IPS-15b (cell line): ENCODE results near the gene ESR2.
"Not testable (repeated sequence)": the region's sequence is repeated elsewhere in the genome, so short reads cannot be mapped to it uniquely, and the experiment has no call there.

Experiments
- H3K27me3 ChIP-seq: one replicate; pipeline ENCODE4 v1.6.1; 2013; ENCODE audit warnings: low read length; ENCODE audit not compliant: control insufficient read depth, insufficient read depth
- H3K36me3 ChIP-seq: one replicate; pipeline ENCODE4 v1.6.1; 2013; ENCODE audit warnings: low read length; ENCODE audit not compliant: control insufficient read depth, insufficient read depth
- H3K4me1 ChIP-seq: one replicate; pipeline ENCODE4 v1.6.1; 2013; ENCODE audit warnings: mild to moderate bottlenecking, low read length; ENCODE audit not compliant: control insufficient read depth, insufficient read depth
- H3K4me3 ChIP-seq: one replicate; pipeline ENCODE4 v1.5.1; 2013; ENCODE audit warnings: low read depth, low read length
- H3K9ac ChIP-seq: one replicate; pipeline ENCODE4 v1.6.1; 2013; ENCODE audit warnings: low read depth, mild to moderate bottlenecking, low read length
- H3K9me3 ChIP-seq: one replicate; pipeline ENCODE4 v1.6.1; 2013; ENCODE audit warnings: mild to moderate bottlenecking, low read length; ENCODE audit not compliant: control insufficient read depth, insufficient read depth

Gene ESR2

DNA sequence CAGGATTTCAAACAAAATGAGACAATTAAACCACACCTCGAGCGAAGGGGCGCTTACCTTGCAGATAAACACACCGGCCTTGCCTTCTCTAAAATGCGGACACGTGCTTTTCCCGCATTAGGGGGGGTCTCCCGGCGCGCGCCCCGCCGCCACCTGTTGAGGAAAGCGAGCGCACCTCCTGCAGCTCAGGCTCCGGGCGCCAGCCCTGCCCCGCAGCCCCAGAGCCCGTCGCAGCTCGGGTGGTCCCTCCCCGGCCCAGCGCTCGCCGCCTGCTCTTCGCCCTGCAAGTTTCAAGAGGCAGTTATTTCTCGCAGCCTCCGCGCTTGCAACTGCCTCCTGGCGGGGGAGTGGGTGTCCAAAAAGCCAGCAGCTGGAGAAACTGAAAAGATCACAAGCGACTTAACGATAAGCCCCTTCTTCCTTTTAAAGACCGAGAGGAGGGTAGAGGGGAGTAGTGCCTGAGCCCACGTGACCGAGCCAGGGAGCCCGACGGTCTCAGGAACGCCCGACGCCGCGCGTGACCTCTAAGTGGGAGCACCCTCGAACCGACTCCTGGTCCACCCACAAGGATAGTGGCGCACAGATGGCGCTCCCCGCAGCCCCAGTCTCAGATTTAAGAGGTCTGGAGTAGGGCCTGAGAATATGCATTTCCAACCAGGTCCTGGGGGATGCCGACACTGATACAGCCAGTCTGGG is at the start of gene ESR2:
TSS of gene ESR2 (minus strand) at position 396 of the 696 bp plus-strand sequence. CDS start 11,386 bp downstream, outside the sequence.
- no peaks in the 10 kb centered on the region for H3K36me3 ChIP-seq
- no peak within 1 kb of the TSS for H3K9ac ChIP-seq
- H3K27me3 ChIP-seq: peaks cover 30% of the 10 kb centered on the region
- H3K4me1 ChIP-seq: peaks cover 2% of the 10 kb centered on the region
- no peaks in the 10 kb centered on the region for H3K9me3 ChIP-seq
- H3K4me3 ChIP-seq: peak within 1 kb of the TSS; percentile 64

DNA sequence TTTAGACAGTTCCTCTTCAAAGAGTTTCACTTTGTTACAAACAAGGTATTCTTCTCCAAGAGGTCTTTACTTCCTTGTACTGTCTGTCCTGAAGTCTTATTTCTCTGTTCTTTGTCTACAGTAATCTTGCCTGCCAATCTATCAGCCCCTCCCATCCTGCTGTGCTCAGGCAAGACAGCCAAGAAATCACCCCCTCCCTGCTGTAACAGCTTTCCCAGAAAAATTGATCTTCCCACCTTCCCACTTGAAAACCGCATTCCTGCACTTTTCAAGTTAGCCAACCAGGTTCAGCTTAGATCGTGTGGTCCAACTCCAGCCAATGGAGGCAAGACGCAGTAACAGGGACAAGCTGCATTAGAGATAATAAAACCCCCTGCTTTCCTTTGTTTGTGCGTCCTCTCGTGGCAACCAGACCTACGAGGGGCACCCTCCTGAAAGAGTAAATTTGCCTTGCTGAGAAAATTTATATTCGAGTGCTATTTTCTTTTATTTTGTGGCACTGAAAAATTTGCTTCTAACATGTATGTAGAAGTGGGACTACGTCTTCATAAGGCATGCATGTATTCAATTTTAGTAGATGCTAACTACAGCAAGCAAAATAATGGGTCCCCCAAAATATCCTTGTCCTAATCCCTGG is 46.5 kb upstream of the ESR2 start:
- Histone ChIP-seq H3K36me3 (no peaks in the 10 kb centered on the region), H3K27me3 (no peaks in the 10 kb centered on the region), H3K4me3 (no peak overlapping the region), H3K9me3 (peaks cover 9% of the 10 kb centered on the region), H3K9ac (no peak overlapping the region), H3K4me1 (peaks cover 8% of the 10 kb centered on the region)

DNA sequence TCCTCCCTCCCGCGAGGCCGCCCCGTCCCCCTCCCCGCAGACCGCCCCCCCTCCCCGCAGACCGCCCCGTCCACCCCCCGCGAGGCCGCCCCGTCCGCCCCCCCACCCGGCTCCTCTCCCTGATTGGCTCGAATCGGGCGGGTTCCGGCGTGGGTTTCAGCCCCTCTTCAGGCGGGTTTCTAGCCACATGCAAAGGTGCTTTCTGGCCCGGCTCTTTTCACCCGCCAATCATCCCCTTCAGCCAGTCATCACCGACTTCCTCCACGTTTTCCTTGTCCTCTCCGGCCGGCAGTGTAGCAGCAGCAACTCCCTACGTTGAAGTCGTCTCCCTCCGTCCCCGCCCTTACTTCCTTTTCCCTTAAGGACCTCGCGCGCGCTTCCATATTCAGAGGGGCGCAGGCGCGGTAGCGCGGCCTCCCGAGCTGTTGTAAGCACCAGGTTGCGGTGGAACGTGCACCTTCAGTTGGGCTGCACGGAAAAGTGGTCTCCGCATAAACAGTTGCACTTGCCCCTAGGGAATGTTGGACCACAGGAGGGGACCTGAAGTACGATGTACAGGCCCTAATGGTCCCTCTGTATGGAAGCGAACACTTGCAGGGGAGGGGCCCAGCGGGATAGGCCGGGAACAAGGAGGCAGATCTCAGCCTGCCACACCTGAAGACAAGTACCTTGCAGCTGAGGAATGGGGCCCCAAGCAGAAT is 44.6 kb upstream of the ESR2 start:
- Histone ChIP-seq H3K36me3 (no peaks in the 10 kb centered on the region), H3K9me3 (peaks cover 9% of the 10 kb centered on the region), H3K27me3 (no peaks in the 10 kb centered on the region), H3K9ac (peak overlapping the region; percentile 9), H3K4me3 (peak overlapping the region; percentile 88), H3K4me1 (peaks cover 8% of the 10 kb centered on the region)

DNA sequence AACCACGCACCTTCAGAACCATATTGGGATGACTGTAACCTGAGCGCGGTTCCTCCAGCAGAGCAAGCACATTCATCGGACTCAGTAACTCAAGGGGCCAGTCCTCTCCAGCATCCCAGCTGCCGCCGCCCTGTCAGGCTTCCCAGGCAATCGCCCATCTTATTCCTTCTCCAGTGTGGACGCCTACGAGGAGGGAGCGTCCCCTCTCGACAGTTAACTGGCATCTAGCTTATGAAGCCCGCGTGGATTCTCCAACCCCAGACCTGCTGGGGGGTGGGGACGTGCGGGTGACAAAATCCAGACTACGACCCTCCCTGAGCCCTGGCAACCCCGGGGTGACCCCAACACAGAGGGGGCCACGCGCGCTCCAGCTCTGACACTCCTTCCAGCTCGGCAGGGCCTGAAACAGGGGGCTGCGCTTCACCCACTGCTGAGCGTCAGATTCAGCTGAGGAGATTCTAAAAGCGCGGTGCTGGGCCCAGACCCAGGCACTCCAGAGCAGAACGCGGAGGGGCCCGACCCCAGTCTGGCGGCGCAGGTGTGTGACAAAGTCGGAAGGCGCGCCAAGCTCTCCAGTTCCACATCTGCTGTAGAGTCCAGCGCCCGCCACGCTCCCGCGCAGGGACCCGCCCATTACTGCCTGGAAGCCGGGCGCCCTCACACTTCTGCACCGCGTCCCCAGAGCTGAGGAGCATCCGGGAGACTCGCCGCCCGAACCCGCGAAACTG is 43.9 kb upstream of the ESR2 start:
- Histone ChIP-seq H3K27me3 (no peaks in the 10 kb centered on the region), H3K9ac (peak overlapping the region; percentile 70), H3K9me3 (peaks cover 9% of the 10 kb centered on the region), H3K36me3 (no peaks in the 10 kb centered on the region), H3K4me3 (peak overlapping the region; percentile 88), H3K4me1 (peaks cover 8% of the 10 kb centered on the region)

DNA sequence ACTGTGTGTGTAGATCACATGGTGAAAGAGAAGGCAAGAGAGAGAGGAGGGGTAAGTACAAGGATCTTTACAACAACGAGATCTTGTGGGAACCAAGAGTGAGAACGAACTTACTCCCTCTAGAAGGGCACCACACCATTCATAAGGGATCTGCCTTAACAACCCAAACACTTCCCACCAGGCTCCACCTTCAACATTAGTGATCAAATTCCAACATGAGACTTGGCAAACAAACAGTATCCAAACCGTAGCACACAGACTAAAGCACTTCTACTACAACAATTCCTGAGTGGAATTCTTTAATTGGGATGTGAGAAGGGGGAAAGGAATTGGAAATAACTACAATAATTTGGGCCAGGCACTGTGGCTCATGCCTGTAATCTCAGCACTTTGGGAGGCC is 35.0 kb upstream of the ESR2 start:
- no peaks in the 10 kb centered on the region for H3K4me1 ChIP-seq
- H3K4me3 ChIP-seq: no peak overlapping the region
- no peaks in the 10 kb centered on the region for H3K9me3 ChIP-seq
- H3K27me3 ChIP-seq: no peaks in the 10 kb centered on the region
- no peaks in the 10 kb centered on the region for H3K36me3 ChIP-seq
- H3K9ac ChIP-seq: no peak overlapping the region

DNA sequence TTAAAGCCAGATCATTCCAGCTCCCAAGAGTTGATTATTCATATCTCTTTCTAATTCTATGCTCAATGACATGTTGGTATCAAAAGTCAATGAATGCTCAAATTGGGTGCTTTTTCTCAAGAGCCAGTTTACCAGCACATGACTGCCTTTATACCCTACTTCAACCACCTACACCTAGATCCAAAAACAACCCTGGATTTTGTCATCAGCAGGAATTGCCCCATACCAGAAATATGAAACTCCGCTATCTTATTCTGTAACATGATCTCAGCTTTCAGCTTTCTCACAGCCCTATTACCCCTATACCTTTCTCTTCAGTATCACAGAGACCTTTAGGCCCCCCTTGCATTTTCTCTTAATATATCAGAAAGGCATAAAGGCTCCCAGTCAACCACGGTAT is 32.3 kb upstream of the ESR2 start:
- Histone ChIP-seq H3K9me3 (no peaks in the 10 kb centered on the region), H3K27me3 (no peaks in the 10 kb centered on the region), H3K36me3 (no peaks in the 10 kb centered on the region), H3K4me3 (no peak overlapping the region), H3K9ac (no peak overlapping the region), H3K4me1 (no peaks in the 10 kb centered on the region)

DNA sequence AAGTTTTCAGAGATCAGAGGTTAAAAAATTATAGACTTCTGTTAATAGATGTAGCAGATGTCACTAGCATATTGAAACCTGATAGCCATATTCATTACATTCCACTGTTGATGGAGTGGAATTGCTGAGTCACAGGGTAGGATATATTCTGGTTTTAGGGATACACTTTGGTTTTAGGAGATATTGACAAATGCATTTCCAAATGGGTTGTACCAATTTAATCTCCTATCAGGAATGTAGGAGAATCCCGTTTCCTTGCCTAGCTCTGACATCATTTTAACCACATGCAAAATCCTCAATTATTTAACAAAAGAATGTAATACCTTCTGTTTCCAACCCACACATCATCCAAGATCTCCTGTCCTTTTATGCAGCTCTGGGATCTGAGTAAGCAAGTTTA is 30.7 kb upstream of the ESR2 start:
- H3K9me3 ChIP-seq: no peaks in the 10 kb centered on the region

DNA sequence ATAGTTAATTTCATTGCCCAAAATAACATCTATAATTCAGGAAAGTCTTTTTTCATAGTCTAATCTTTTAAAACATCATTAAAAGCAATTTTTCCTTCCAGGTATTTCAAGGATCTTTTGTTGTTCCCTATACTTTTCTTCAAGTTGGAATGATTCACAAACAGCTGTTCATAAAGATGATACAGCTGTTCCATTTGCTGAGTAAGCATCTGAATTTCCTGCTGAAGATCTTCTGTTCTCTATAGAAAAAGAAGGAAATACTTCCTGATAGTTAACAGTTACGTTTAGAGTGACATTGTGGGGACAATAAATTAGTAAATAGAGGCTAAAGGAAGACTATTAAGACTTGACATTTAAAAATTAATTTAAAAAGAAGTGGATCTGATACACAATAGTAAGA is 30.3 kb upstream of the ESR2 start:
- Histone ChIP-seq H3K4me3 (no peak overlapping the region), H3K27me3 (no peaks in the 10 kb centered on the region), H3K9ac (no peak overlapping the region), H3K4me1 (no peaks in the 10 kb centered on the region), H3K9me3 (no peaks in the 10 kb centered on the region), H3K36me3 (no peaks in the 10 kb centered on the region)

More for the DNA sequence above, 30.7 kb upstream of the ESR2 start:
- no peaks in the 10 kb centered on the region for H3K36me3 ChIP-seq
- no peaks in the 10 kb centered on the region for H3K27me3 ChIP-seq
- no peaks in the 10 kb centered on the region for H3K4me1 ChIP-seq
- H3K9ac ChIP-seq: no peak overlapping the region
- H3K4me3 ChIP-seq: no peak overlapping the region

DNA sequence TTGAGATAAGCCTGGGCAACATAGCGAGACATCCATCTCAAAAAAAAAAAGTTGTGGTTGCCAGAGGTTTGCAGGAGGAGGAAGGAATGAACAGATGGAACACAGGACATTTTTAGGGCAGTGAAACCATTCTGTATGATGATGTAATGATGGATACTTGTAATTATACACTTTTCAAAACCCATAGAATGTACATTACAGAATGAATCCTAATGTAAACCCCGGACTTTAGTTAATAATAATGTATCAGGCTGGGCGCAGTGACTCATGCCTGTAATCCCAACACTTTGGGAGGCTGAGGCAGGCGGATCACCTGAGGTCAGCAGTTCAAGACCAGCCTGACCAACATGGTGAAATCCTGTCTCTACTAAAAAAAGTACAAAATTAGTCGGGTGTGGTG is 26.2 kb upstream of the ESR2 start:
- H3K9me3 ChIP-seq, H3K4me1 ChIP-seq, H3K36me3 ChIP-seq, H3K9ac ChIP-seq, H3K4me3 ChIP-seq, H3K27me3 ChIP-seq: not testable (repeated sequence)

DNA sequence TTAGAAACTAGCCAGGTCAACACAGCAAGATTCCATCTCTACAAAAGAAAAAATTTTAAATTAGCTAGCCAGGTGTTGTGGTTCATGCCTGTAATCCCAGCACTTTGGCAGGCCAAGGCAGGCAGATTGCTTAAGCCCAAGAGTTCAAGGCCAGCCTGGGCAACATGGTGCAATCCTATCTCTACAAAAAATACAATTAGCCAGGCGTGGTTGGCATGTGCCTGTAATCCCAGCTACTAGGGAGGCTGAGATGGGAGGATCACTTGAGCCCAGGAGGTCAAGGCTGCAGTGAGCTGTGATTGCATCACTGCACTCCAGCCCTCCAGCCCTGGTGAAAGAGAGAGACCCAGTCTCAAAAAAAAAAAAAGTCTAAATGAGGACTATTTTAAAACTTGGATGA is 24.5 kb upstream of the ESR2 start:
- H3K36me3 ChIP-seq, H3K4me3 ChIP-seq, H3K9ac ChIP-seq, H3K27me3 ChIP-seq, H3K9me3 ChIP-seq, H3K4me1 ChIP-seq: not testable (repeated sequence)

DNA sequence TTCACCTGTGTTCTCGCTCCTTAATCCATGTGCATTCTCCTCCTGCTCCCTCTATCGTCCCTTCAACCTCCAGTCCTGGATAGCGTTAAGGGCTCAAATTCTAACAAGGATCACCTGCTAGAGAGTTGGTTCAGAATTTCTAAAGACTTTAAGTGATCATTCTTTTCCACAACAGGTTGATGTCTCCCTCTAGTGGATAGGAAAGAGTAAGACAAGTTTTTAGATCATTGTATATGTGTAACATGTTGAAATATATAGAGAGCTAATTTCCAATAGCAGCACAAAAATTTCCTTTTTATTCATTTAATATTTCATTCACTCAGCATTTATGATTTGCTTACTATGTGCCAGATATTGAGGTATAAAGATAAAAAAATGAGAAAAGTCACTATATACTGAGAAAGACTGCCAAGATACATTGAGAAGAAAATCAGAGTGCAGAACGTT is 9.3 kb upstream of the ESR2 start:
- Histone ChIP-seq H3K4me1 (no peaks in the 10 kb centered on the region), H3K9me3 (no peaks in the 10 kb centered on the region), H3K4me3 (no peak overlapping the region), H3K36me3 (no peaks in the 10 kb centered on the region), H3K27me3 (no peaks in the 10 kb centered on the region), H3K9ac (no peak overlapping the region)
